GM20431 (cell line): ENCODE data around the gene TRIM67.

Source experiments
- in situ Hi-C: fragments of 300-500 bp; cut with MseI, MboI; formaldehyde crosslinking; loops from one replicate; pipeline ENCODE4 v1.15.0; 2020; ENCODE audit warnings: low sequenced_read_pairs; ENCODE audit not compliant: unreplicated experiment

Gene TRIM67

DNA sequence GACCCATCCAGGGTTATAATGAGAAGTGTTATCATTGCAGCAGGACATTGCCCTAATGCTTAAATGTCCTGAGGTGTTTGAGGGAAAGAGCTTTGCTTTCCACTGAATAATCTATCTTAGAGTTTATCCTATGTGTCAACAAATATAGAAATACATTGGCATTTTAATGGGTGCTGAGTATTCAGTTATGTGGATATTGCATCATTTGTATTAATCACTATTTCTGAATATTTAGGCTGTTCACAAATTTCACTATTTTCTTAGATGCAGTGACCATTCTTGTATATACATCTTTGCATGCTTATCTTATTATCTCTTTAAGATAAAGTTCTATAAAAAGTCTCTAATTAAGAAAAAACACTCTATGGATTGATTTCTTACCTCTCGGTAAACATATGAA, 18.2 kb downstream of the TRIM67 start:
- in situ Hi-C loops = loop anchor here (25.0 kb wide), 1 partner anchor 268 kb away; no protein-coding TSS in a partner anchor

GRCh38 chr1:231181271-231181670, 19.4 kb downstream of the TRIM67 start:
- in situ Hi-C loops = loop anchor here (25.0 kb wide), 1 partner anchor 269 kb away; no protein-coding TSS in a partner anchor

DNA sequence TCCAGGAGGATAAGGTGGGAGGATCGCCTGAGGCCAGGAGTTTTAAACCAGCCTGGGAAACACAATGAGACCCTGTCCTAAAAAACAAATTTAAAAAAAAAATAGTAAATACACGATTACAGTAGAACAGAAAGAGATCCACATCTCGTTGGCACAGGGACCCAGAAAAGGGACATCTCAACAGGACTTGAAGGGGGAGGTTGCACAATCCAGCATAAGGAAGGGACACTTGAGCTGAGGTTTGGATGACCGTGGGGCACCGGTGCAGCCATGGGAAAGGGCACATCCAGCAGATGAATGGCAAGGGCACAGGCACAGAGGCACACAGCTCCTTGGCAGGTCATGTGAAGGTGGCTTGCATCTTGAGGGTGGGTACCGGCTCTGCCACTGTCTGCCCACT, 20.5 kb downstream of the TRIM67 start:
- in situ Hi-C loops = loop anchor here (25.0 kb wide), 1 partner anchor 270 kb away; no protein-coding TSS in a partner anchor

DNA sequence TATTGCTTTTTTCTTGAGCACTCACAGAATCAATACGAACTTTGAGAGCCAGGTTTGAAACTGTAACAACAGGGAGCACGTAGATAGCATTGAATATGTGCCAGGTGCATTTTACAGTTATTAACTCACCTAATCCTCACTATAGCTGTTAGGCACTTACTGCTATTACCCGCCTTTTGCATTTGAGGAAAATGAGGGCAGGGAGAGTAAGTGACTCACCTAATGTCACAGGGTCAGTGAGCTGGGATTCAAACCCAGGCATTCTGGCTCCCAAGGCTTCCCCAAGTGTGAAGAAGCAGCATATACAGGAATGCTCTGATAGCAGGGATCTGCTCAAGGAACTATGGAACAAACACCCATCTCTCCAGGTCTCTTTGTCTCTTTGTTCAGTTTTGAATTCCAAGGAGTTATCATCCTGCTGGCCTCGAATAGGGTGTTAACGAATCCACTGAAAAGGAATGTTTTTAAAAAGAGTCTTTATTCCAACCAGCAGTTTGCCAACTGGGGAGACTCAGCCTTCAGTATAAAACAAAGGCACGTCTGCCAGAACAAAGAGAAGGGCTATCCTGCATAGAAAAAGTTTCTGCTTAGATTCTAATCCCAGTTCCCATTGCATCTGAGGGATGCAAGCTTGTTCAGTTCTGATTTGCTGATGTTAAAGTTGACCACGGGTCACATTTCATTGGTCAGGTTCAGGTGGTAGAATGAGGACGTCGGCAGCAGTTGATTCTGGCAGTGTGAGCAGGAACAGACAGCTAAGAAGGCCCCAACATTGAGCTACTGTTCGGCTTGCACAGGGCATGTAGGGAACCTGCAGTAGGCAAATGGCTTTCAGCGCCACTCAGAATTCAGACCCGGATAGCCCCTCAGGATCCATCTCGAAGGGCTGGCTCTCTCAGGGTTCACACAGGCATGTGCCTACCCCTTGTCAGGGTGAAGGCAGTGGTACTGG, 22.1 kb downstream of the TRIM67 start:
- in situ Hi-C loops = loop anchor here (25.0 kb wide), 1 partner anchor 272 kb away; no protein-coding TSS in a partner anchor

DNA sequence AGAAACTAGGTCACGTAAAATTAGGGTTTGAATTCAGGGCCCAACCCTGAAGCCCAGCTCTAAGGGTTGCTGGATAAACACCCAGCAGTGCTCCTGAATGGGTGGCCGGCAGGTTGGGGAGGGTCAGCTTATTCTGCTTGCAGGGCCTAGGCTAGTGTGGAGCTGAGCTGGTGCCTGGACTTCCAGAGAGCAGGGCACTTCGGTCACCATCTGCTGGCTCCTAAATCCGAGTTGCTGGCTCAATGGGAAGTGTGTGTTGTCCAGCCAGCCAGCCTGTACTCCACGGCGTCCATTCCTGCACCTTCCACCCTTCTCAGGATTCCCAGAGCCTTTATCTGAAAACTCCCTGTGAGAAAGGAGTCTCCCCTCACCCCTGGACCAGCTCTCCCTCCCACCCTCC, 23.0 kb downstream of the TRIM67 start:
- in situ Hi-C loops = loop anchor here (25.0 kb wide), 1 partner anchor 273 kb away; no protein-coding TSS in a partner anchor

DNA sequence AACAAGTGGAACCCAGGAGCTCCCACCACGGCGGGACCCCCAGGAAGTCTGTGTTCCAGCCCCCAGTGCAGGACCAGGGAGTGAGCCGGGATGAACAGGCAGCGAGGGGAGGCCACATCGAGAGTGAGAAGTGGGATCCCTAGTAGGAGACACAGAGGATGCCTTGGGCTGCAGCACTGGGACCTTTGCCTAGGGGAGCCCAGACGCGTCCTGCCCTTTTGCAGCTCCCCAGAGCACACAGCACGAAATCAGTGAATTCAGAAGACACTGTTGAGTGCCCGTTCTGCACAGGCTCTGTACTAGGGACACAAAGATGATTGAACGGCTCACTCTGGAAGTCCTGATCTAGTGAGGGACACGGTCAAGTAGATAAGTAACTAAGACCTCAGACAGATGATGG, 23.5 kb downstream of the TRIM67 start:
- in situ Hi-C loops = loop anchor here (25.0 kb wide), 1 partner anchor 273 kb away; no protein-coding TSS in a partner anchor

DNA sequence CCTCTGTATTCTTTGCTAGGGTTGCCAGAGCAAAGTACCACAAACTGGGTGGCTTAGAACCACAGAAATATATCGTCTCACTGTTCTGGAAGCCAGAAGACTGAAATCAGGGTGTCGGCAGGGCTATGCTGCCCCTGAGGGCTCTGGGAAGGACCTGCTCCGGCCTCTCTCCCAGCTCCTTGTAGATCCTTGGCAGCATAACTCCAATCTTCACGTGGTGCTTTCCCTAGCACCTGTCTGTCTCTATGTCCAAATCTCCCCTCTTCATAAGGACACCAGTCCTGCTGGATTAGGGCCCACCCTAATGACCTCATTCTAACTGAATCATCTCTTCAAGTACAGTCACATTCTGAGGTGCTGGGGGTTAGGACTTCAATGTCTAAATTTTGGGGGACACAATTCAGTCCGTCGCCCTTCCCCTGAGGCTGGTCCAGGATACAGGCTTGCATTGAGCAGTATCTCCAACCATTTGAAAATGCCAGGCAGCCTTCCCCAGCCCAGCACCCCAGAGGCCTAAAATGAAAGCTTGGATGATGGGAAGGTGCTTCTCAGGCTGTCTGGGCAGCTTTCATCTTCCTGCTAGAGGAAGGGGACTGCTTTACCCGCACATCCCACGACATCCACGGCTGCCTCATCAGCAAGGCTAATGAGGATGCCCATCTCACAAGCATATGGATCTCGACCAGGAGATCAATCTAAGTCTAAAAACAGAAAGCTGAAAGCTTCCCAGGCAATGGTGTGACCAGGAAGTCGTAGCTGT, 24.7 kb downstream of the TRIM67 start:
- in situ Hi-C loops = loop anchor here (25.0 kb wide), 1 partner anchor 274 kb away; no protein-coding TSS in a partner anchor

GRCh38 chr1:231187571-231187970, 25.7 kb downstream of the TRIM67 start:
- in situ Hi-C loops = loop anchor here (25.0 kb wide), 1 partner anchor 275 kb away; no protein-coding TSS in a partner anchor

DNA sequence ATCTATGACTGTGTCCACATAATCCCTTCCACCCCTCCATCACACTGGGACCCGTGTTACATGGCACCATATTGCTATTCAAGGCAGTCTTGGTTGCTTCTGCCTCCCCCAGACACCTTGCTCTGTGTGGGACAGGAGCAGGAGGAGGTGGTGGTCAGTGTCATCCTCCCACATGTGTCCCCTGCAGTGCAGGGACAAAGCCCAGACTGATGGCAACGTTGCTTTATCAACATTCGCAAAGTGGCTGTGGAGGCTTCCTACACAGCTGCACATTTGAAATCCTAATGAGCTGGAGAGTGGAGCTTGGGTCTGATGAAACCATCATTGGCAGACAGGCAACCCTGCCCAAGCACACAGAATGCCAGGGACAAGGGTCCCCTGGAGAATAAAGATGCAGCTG, 26.2 kb downstream of the TRIM67 start:
- in situ Hi-C loops = loop anchor here (25.0 kb wide), 1 partner anchor 276 kb away; no protein-coding TSS in a partner anchor

GRCh38 chr1:231188768-231189167, 26.9 kb downstream of the TRIM67 start:
- in situ Hi-C loops = loop anchor here (25.0 kb wide), 1 partner anchor 276 kb away; no protein-coding TSS in a partner anchor

DNA sequence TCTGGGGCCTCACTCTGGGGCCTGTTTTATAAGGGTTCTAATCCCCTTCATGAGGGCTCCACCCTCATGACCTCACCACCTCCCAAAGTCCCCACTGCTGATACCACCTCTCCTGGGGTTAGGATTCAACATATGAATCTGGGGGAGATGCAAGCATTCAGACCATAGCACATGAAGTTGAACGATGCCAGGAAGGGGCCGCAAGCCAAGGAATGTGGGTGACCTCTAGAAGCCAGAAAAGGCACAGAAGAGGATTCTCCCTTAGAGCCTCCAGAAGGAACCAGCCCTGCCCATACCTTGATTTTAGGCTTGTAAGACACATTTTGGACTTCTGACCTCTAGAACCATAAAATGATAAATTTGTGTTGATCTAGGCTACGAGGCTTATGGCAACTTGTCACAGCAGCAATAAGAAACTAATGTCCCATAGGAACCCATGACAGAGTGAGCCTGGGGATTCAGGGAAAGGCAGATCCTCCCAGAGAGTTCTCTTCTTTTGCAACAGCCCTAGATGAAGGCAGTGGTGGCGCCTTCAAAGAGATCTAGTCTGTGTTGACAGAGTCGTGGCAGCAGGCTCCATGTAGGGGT, 27.9 kb downstream of the TRIM67 start:
- in situ Hi-C loops = loop anchor here (25.0 kb wide), 1 partner anchor 277 kb away; no protein-coding TSS in a partner anchor

DNA sequence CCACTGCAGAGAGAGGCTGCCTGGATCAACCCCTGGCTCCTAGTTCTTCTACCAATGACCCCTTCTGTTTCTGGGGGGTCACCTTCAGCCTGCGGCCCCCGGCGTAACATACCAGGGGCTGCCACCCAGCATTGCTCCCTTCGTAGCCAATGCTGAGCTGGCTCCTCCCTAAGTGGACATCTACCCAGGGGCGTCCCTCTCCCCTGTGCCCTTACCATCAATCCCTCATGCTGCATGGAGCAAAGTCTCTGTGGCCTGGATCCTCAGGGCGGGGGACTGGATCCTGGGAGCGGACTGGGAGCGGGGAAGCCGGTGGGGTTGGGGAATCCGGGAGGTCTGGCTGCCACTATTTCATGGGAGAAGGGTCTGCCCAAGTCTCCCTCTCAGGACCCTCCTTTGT, 28.6 kb downstream of the TRIM67 start:
- in situ Hi-C loops = loop anchor here (25.0 kb wide), 1 partner anchor 278 kb away; no protein-coding TSS in a partner anchor

GRCh38 chr1:231192620-231193163, 30.8 kb downstream of the TRIM67 start:
- in situ Hi-C loops = loop anchor here (25.0 kb wide), 1 partner anchor 280 kb away; no protein-coding TSS in a partner anchor

DNA sequence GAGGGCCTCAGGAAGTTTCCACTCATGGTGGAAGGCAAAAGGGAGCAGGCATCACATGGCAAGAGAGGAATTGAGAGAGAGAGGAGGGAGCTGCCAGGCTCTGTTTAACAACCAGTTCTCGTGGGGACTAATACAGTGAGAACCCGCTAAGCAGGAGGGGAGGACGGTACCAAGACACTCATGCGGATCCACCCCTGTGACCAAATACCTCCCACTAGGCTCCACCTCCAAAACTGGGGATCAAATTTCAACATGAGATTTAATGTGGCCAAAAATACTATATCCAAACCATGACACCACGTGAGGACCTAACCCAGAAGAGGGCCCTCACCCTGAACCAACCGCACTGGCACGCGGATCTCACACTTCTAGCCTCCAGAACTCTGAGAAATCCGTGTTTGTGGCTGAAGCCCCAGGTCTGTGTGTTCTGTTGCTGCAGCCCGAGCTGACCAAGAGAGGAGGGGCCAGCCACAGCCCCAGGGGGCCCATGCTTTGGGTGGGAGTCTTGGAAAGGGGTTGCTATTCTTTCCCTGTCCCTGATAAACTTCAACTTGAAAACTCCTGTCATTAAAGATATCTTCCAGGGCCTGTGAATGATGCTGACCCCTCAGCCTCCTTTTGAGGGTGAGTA, 32.0 kb downstream of the TRIM67 start:
- in situ Hi-C loops = loop anchor here (25.0 kb wide), 1 partner anchor 282 kb away; no protein-coding TSS in a partner anchor

- in situ Hi-C loops = loop anchor here (25.0 kb wide), 1 partner anchor 282 kb away; no protein-coding TSS in a partner anchor
These were observed 32.6 kb downstream of the TRIM67 start for GRCh38 chr1:231194476-231194842.

DNA sequence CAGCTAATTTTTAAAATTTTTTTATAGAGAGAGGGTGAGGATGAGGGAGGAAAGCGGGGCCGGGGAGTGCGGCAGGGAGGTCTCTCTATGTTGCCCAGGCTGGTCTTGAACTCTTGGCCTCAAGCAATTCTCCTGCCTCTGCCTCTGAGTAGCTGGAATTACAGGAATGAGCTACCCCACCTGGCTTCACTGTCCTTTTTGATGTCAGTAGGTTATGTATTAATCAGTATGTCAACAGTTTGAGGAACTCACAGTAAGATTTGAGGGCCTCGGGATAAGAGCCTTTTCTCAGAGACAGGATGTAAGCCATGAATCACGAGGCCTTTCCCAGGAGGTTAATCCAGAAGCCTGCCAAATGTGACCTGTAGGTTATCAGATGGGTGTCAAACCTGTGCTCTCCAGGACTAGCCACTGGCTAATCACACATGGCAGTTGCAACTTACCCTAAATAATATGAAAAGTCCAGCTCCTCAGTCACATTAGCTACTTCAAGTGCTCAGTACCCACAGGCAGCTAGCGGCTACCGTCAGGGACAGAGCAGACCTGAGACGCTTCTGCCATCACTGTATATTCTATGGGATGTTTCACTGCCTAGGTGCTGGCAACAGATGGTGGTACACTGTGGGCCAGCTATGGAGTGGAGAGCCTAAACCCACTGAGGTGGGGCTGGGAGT, 33.1 kb downstream of the TRIM67 start:
- in situ Hi-C loops = loop anchor here (25.0 kb wide), 1 partner anchor 283 kb away; no protein-coding TSS in a partner anchor

DNA sequence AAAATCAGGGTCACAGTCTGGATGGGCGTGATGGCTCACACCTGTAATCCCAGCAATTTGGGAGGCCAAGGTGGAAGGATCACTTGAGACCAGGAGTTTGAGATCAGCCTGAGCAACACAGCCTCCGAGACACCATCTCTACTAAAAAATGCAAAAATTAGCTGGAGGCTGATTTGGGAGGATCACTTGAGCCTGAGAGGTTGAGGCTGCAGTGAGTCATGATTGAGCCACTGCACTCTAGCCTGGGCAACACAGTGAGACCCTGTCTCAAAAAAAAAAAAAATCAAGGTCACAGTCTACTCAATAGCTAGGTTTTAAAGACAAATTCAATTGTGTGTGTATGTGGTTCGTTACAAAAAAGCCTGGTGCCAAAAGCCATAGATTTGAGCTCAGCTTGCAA, 34.4 kb downstream of the TRIM67 start:
- in situ Hi-C loops = loop anchor here (25.0 kb wide), 1 partner anchor 284 kb away; no protein-coding TSS in a partner anchor

DNA sequence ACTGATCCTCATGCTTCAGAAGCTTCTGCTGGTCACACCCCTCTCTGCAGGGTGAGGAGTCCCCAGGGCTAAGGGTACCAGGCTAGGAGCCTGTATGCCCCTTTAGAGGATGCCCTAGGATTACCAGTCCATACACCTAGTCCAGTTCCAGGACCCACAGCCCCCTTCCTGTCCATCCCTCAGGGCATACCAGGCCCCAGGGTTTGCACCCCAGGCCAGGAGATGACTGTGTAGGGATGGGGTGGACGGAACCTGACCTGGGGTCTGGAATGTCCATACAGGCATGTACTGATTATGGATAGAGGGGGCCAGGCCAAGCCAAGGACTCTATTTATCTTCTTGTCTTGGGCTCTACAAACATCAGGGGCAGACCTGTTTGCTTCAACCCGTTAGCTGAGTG, 34.9 kb downstream of the TRIM67 start:
- in situ Hi-C loops = loop anchor here (25.0 kb wide), 1 partner anchor 284 kb away; no protein-coding TSS in a partner anchor
